ENCODE data around the gene FAM3A.
A peak's percentile ranks its signal among the peaks of the same experiment; 100 is the strongest.
"Not testable (repeated sequence)": the region's sequence is repeated elsewhere in the genome, so short reads cannot be mapped to it uniquely, and the experiment has no call there.

Gene FAM3A

GRCh38 chrX:154502989-154503388 lies 13.0 kb downstream of the FAM3A start:
- no peak for DNase-seq (ENCODE audit: low read depth, low spot score)

DNA sequence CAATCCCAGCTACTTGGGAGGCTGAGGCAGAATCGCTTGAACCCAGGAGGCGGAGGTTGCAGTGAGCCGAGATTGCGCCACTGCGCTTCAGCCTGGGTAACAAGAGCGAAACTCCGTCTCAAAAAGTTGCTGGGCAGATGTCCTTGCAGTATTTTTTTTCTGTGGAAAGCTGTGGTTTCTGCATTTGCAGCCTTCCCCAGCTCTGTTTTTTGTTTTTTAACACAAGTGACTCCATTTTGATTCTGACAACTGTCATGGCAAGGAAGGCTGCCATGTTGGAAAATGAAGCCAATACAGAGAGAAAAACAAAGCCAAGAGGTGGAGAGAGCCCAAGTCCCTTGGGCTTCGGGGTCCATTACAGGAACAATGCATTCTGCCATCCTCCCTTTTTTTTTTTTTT lies 13.9 kb downstream of the FAM3A start:
- no peak for DNase-seq (ENCODE audit: low read depth, low spot score)

DNA sequence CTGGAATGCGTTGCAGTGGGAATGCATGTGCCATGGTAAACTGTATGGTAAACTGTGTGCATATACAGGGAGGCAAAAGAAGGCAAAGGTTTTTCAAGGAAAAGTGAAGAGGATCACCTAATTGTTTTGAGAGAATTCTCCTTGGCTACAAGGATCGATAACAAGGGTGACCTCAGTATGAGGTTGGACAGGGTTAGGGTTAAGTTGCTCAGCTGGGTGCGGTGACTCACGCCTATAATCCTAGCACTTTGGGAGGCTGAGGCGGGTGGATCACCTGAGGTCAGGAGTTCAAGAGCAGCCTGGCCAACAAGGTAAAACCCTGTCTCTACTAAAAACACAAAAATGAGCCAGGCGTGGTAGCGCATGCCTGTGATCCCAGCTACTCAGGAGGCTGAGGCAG lies 14.6 kb downstream of the FAM3A start:
- DNase-seq (ENCODE audit: low read depth, low spot score) = not testable (repeated sequence)

- DNase-seq (ENCODE audit: low read depth, low spot score) = not testable (repeated sequence)
Measured at GRCh38 chrX:154496591-154497137, 19.4 kb downstream of the FAM3A start.

- no peak for DNase-seq (ENCODE audit: low read depth, low spot score)
Measured at GRCh38 chrX:154495472-154495922, 20.5 kb downstream of the FAM3A start.

DNA sequence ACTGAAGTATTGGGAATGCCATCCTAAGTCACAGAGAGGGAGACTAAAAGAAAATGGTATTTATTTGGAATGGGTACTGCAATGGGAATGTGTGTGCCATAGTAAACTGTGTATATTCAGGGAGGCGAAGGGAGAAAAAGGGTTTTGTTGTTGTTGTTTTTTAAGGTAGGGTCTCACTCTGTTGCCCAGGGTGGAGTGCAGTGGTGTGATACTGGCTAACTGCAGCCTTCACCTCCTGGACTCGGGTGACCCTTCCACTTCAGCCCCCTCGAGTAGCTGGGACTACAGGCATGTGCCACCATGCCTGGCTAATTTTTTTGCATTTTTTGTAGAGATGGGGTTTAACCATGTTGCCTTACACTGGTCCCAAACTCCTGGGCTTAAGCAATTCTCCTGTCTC lies 21.3 kb downstream of the FAM3A start:
- no peak for DNase-seq (ENCODE audit: low read depth, low spot score)

DNA sequence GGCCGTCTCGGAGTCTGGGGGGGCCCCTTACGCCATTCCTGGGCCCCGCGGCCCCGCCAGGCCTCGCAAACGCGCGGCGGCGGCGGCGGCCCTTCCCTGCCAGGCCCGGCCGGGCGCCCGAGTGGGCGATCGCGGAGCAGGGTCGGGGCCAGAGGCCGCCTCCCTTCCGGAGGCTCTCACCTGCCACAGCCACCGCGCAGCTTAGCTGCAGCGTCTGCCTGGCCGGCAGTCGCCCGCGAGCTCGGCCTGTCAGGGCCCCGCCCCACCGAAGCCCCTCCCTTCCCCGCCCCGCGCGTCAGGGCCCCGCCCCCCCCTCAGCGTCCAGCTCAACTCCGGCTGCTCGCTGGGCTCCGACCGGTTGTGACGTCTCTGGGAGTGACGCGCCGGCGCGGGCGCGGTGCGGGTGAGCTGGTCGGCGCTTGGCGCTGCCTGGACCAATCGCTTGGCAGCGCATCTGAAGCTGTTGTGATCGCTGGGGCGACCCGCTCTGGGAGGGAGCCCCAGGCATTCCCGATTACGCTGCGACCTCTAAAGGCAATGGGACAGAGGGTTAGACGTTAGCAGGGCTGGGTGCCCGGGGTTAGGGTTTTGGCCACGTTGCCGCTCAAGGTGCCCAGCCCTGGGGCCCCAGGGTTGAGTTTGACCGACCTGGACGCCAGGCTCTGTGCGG lies 25.5 kb downstream of the FAM3A start, which contains the start of gene SLC10A3:
TSS of gene SLC10A3 (minus strand) at position 216 of the 670 bp plus-strand sequence. CDS start 1,689 bp downstream, outside the sequence.
- peak; percentile 69 for DNase-seq (ENCODE audit: low read depth, low spot score)

GRCh38 chrX:154490021-154490413 lies 26.0 kb downstream of the FAM3A start:
- no peak for DNase-seq (ENCODE audit: low read depth, low spot score)

GRCh38 chrX:154489182-154489581 lies 26.9 kb downstream of the FAM3A start:
- DNase-seq (ENCODE audit: low read depth, low spot score) = no peak

- DNase-seq (ENCODE audit: low read depth, low spot score) = no peak
Measured at GRCh38 chrX:154488336-154489075, 27.5 kb downstream of the FAM3A start.

GRCh38 chrX:154487518-154488290 lies 28.3 kb downstream of the FAM3A start:
- no peak for DNase-seq (ENCODE audit: low read depth, low spot score)

GRCh38 chrX:154486396-154487207 lies 29.4 kb downstream of the FAM3A start, which contains the start of gene UBL4A:
Gene UBL4A, minus strand, starts transcription at chrX:154486615. Its CDS starts 31 bp downstream, at chrX:154486584.
- no peak for DNase-seq (ENCODE audit: low read depth, low spot score)

DNA sequence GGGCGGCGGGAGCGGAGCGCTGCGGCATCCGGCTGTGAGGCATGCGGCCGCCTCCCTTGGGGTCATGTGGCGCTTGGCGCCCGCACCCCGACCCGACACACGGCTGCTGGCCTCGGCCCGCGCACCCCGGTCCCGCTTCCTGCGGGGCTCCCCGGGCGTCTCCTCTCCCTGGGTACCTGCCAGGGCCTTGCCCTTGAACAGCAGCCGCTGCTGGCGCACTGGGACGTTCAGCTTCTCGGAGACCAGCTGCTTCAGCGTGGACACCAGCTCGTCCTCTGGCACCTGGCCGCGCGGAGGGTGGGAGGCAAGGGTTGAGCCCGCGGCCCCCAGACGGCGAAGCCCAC lies 30.0 kb downstream of the FAM3A start:
- no peak for DNase-seq (ENCODE audit: low read depth, low spot score)

DNA sequence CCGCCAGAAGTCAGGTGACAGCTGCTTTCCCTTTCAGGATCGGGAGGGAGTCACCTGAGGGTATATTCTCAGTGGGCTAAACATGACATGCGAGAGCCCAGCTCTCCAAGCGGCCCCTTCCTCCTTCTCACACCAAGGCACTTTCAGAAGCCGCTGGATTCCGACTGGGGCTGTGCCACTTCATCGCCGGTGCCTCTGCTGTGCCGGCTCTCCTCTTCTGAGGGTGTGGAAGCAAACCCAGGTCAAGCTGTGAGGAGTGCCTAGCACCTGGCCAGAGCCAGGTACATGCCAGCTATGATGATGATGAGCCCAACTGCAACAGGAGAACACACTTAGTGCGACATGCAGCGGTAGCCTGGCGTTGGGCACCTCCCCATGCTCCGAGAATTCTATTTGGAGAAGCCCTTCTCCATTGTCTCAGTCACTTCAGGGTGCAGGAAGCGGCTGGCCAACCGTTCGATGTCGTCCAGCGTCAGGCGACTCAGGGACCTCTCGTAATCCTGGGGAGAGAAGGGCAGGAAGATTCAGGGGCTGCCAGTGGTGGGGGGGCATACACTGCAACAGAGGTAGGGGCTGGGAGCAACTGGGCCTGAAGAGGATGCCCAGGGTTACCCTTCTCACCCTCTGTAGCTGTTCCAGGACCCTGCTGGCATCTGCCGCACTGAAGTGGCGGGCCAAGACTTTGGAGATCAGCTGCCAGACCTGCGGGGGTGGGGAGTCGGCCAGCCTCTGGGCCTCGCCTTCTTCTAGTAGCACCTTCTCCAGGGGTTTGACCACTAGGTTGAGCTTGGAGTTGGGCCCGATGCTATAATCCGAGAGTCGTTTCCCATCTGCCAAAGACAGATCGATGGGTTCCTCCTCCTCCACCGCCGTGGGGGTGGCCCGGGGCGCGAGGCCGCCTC lies 30.6 kb downstream of the FAM3A start:
- no peak for DNase-seq (ENCODE audit: low read depth, low spot score)

GRCh38 chrX:154484255-154485149 lies 31.5 kb downstream of the FAM3A start:
- DNase-seq (ENCODE audit: low read depth, low spot score) = no peak

DNA sequence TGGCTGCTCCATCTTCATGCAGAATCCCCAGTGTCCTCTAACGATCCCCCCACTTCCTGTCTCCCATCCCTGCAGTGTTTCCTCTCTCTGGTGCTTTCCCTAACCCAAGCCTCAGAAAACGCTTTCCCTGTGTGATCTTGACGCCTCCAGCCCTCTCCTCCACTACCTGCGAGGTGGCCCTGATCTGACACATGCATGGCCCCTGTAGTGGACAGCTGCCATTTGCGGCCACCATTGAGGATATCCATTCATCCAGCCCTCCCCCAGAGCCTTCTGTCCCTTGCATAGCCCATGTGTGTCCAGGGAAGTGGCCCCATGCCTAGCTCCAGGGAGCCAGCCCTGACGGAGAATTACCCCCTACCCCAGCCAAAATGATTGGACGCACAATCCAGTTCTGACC lies 32.7 kb downstream of the FAM3A start:
- DNase-seq (ENCODE audit: low read depth, low spot score) = no peak

GRCh38 chrX:154482786-154483185 lies 33.2 kb downstream of the FAM3A start:
- DNase-seq (ENCODE audit: low read depth, low spot score) = no peak

DNA sequence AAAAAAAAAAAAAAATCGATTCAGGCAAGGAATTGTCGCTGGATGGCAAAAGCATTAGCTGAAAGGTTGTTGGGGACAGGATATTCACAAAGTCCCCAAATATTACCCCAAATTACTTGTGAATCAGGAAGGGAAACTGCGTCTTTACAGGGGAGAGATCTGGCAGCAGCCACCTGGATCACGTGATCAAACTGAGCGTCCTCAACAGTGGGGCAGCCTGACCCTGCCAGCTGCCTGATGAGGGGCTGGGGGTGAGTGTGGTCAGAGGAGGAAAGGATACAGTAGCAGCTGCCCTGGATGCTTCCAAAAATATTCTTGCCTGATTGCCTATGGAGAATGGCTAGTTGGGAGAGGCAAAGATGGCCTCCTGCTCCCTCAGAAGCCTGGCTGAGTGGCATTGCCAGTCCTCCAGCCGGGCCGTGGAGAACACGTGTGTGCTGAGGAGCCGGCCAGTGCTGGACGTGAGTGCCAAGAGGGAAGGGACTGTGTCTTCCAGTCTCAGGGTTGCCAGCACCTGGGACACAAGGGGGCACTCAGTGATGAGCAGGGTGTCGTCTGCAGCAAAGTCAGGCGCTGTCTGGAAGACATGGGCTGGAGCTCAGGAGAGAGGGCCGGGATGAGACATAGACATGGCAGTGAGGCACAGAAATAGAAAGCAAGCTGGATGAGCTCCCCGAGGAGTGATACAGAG lies 34.0 kb downstream of the FAM3A start:
- no peak for DNase-seq (ENCODE audit: low read depth, low spot score)

Measured in brain pericyte (primary cell).